GM19351 (cell line): ENCODE measurements around the gene MBD4.
"Not testable (repeated sequence)": the region's sequence is repeated elsewhere in the genome, so short reads cannot be mapped to it uniquely, and the experiment has no call there.

ENCODE experiments used
- ATAC-seq: cut with Tn5 transposase; IDR thresholded peaks from one replicate; pipeline ENCODE4 v1.9.1; 2021; ENCODE audit warnings: mild to moderate bottlenecking, moderate library complexity; ENCODE audit not compliant: unreplicated experiment

Gene MBD4

GRCh38 chr3:129439817-129440617 is at the start of gene MBD4, which contains the start of gene IFT122:
Gene MBD4, minus strand, starts transcription at chr3:129439948. Its CDS starts 115 bp downstream, at chr3:129439833.
Gene IFT122, plus strand, starts transcription at chr3:129440224. Its CDS starts 107 bp downstream, at chr3:129440331.
- peak; percentile 81 for ATAC-seq

- not testable (repeated sequence) for ATAC-seq
Measured at GRCh38 chr3:129489258-129489657, 49.5 kb upstream of the MBD4 start.

GRCh38 chr3:129487868-129488335 is 48.2 kb upstream of the MBD4 start:
- ATAC-seq: not testable (repeated sequence)

GRCh38 chr3:129487183-129487867 is 47.6 kb upstream of the MBD4 start:
- no peak for ATAC-seq

- no peak for ATAC-seq
Measured at GRCh38 chr3:129486664-129487035, 46.9 kb upstream of the MBD4 start.

GRCh38 chr3:129485721-129486663 is 46.2 kb upstream of the MBD4 start:
- ATAC-seq: no peak

GRCh38 chr3:129485146-129485545 is 45.4 kb upstream of the MBD4 start:
- ATAC-seq: not testable (repeated sequence)

GRCh38 chr3:129483870-129484269 is 44.1 kb upstream of the MBD4 start:
- no peak for ATAC-seq

GRCh38 chr3:129482721-129483120 is 43.0 kb upstream of the MBD4 start:
- no peak for ATAC-seq

- ATAC-seq: no peak
Measured at GRCh38 chr3:129481766-129482332, 42.1 kb upstream of the MBD4 start.

GRCh38 chr3:129481225-129481765 is 41.5 kb upstream of the MBD4 start:
- not testable (repeated sequence) for ATAC-seq

GRCh38 chr3:129476586-129476985 is 36.8 kb upstream of the MBD4 start:
- ATAC-seq: no peak

GRCh38 chr3:129475863-129476262 is 36.1 kb upstream of the MBD4 start:
- ATAC-seq: no peak

GRCh38 chr3:129474984-129475804 is 35.4 kb upstream of the MBD4 start:
- ATAC-seq: no peak

GRCh38 chr3:129473769-129474152 is 34.0 kb upstream of the MBD4 start:
- ATAC-seq: no peak

- no peak for ATAC-seq
Measured at GRCh38 chr3:129473067-129473768, 33.5 kb upstream of the MBD4 start.

- ATAC-seq: no peak
Measured at GRCh38 chr3:129470861-129471260, 31.1 kb upstream of the MBD4 start.

GRCh38 chr3:129469026-129469425 is 29.3 kb upstream of the MBD4 start:
- ATAC-seq: no peak

GRCh38 chr3:129467932-129468331 is 28.2 kb upstream of the MBD4 start:
- ATAC-seq: no peak
